Testis (tissue), 3 donors: ENCODE data around the gene CRADD. TPM values are rescaled to one million over a fixed set of nuclear protein-coding genes. Genes with fewer than 3 reads are reported as not detected.

ENCODE experiments used
- DNase-seq: peaks from one replicate; pipeline ENCODE4 v3.0.0-alpha.2; 2019
- H3K27ac ChIP-seq, 2 donors: fragments of 200-600 bp; sonication (generic); one replicate each; pipeline ENCODE4 v1.5.1; 2019
- H3K27me3 ChIP-seq: fragments of 200-600 bp; sonication (generic); one replicate; pipeline ENCODE4 v1.5.1; 2019
- H3K36me3 ChIP-seq: fragments of 200-600 bp; sonication (generic); one replicate; pipeline ENCODE4 v1.5.1; 2017; ENCODE audit warnings: low read depth; ENCODE audit errors: missing control alignments
- H3K4me1 ChIP-seq: fragments of 200-600 bp; sonication (generic); one replicate; pipeline ENCODE4 v1.5.1; 2019
- H3K4me3 ChIP-seq, 2 donors: fragments of 200-600 bp; sonication (generic); one replicate each; pipeline ENCODE4 v1.5.1; 2017 to 2019
- H3K9me3 ChIP-seq: fragments of 200-600 bp; sonication (generic); one replicate; pipeline ENCODE4 v1.5.1; 2017
- POLR2A ChIP-seq: fragments of 450-650 bp; IDR thresholded peaks from one replicate; pipeline ENCODE4 v1.6.1; 2017; ENCODE audit warnings: antibody characterized with exemption, mild to moderate bottlenecking, moderate library complexity
- WGBS, 2 donors: methylation state at CpG; one replicate each; pipeline ENCODE4 v1.1.5; 2018; 5-methylcytosine and 5-hydroxymethylcytosine counted together
- intact Hi-C: fragments of 100-400 bp; cut with DNase I; formaldehyde crosslinking; loops from one replicate; pipeline ENCODE4 v1.15.1; 2023; ENCODE audit warnings: low total_unique reads
- polyA plus RNA-seq: library from polyadenylated mRNA; stranded (reverse); fragments of 350-450 nt; fragmentation: Illumina TruSeq; extraction: RNeasy Lipid Tissue Mini Kit (QIAGEN cat#74804); gene quantifications from one replicate; pipeline ENCODE4 v1.2.3, GENCODE V29; 2014; ENCODE audit warnings: low read depth, low replicate concordance; ENCODE audit not compliant: insufficient read depth
- total RNA-seq, 2 donors: library from RNA; depleted of rRNA; stranded (reverse); fragments of >200 nt; gene quantifications; one replicate each; pipeline ENCODE4 v1.2.3, GENCODE V29; 2016
- TF ChIP-seq, protein P1 (sequence below), 3 experiments: fragments of 450-650 bp in 2 of 3; fragments of 200-600 bp in 1 of 3; sonication (generic) in 1 of 3; IDR thresholded peaks; one replicate each; pipeline ENCODE4 v1.5.1; 2016 to 2019; ENCODE audit warnings: antibody characterized with exemption in 3 of 3, mild to moderate bottlenecking in 2 of 3, moderate library complexity in 1 of 3

Gene CRADD
- total and polyA plus RNA-seq, 3 donors from 2014 or later: 43.2 to 53.0 (median 46.0) TPM

DNA sequence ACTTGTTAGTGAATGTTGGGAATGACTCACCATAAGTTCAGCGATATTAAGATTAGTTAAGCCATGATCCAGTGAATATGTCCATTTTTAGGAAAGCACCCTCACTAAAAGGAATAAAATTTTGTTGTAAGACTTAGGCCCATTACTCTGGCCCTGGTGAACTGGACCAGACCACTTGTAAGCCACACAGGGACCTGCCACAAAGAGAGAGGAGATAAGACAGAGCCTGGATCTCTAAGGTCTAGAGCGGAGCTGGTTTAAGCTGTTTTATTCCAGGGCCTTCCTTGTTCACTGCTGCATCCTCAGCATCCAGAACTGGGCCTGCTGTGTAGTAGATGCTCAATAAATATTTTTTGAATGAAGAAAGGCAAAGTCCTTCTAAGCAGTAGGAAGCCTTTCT lies 79.1 kb downstream of the CRADD start:
- intact Hi-C loops: no loop called here
- WGBS, 2 donors: 95% methylated on average over 2 of the region's 2 CpGs

DNA sequence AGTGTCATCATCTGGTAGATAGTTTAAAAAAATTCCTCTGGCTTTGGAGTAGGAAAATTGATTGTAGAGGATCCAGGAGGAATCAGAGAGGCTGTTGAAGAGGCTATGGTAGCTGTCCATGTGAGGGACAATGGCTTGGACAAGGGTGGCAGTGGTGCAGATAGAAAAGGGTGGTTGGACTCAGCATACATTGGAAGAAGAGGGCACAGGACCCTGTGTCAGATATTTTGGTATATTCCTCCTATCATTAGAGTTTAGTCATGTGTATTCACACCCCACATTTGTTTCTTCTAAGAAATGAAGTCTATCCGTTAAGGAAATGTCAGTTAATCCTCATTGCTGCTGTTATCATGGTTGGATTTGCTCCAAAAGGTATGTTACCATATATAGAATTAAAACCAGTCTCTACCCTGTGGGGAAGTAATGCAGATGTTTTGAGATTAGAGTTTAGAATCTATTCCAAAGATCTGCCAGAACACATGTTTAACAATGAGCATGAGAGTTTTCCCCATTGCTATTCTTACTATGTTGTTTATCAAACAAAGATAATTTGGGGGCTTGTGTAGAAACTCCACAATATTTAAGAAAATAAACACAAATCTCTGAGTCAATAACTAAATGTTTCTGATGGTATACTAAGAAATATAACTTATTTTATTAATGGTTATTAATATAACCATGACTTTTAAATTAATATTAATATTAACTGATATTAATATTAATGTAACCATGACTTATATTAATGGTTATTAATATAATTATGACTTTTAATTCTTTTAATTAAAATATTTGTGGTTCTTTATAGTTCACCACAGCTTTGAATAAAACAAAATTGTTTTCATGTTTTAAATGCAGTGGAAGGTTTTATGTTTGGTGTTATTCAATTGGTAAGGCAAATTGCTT lies 80.9 kb downstream of the CRADD start:
- no peaks in the 10 kb centered on the region for H3K36me3 ChIP-seq
- 71 to 97% methylated on average over 1 of the region's 1 CpG for WGBS, 2 donors
- intact Hi-C loops: no loop called here
- peaks cover 4% of the 10 kb centered on the region for H3K4me1 ChIP-seq
- TF ChIP-seq, protein P1, sequence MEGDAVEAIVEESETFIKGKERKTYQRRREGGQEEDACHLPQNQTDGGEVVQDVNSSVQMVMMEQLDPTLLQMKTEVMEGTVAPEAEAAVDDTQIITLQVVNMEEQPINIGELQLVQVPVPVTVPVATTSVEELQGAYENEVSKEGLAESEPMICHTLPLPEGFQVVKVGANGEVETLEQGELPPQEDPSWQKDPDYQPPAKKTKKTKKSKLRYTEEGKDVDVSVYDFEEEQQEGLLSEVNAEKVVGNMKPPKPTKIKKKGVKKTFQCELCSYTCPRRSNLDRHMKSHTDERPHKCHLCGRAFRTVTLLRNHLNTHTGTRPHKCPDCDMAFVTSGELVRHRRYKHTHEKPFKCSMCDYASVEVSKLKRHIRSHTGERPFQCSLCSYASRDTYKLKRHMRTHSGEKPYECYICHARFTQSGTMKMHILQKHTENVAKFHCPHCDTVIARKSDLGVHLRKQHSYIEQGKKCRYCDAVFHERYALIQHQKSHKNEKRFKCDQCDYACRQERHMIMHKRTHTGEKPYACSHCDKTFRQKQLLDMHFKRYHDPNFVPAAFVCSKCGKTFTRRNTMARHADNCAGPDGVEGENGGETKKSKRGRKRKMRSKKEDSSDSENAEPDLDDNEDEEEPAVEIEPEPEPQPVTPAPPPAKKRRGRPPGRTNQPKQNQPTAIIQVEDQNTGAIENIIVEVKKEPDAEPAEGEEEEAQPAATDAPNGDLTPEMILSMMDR (IDR thresholded peaks at IDR 0.05): no peak
- TF ChIP-seq POLR2A: no peak
- H3K4me3 ChIP-seq: no peak overlapping the region
- H3K27ac ChIP-seq: no peak overlapping the region
- H3K27me3 ChIP-seq: no peaks in the 10 kb centered on the region
- H3K9me3 ChIP-seq: no peaks in the 10 kb centered on the region
- DNase-seq: no peak

More for the DNA sequence above, 79.1 kb downstream of the CRADD start:
- Histone ChIP-seq H3K27me3 (no peaks in the 10 kb centered on the region), H3K9me3 (no peaks in the 10 kb centered on the region), H3K36me3 (no peaks in the 10 kb centered on the region), H3K4me3 (no peak overlapping the region), H3K4me1 (peaks cover 4% of the 10 kb centered on the region), H3K27ac (no peak overlapping the region)
- TF ChIP-seq POLR2A: no peak
- TF ChIP-seq, protein P1 (IDR thresholded peaks at IDR 0.05): no peak
- no peak for DNase-seq

DNA sequence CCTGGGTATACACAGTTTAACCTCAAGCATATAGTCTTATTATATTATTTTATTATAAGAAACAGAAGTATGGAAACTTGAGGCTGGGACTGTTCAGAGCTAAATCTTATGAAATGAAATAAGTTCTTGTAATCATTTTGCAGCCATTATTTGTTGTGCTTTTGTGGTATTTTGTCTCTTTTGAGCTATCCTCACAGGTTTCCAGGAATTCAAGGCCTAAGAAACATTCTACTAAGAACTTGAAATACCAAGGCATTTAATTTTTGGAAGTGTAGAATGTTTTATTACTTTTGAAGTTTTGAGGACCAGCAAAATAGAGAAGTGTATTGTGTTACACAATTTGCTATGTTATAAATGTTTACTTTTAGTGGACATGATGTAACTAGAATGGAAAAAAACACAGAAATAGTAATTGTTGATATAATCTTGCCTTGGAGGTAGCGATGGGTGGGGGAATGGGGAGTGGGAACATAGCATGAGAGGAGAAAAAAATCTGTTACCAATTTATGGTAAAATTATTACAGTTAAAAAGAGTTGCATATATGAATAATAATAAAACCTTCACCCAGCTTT lies 81.7 kb downstream of the CRADD start:
- DNase-seq: no peak
- TF ChIP-seq, protein P1 (IDR thresholded peaks at IDR 0.05): no peak
- TF ChIP-seq POLR2A: no peak
- Histone ChIP-seq H3K27me3 (no peaks in the 10 kb centered on the region), H3K27ac (no peak overlapping the region), H3K9me3 (no peaks in the 10 kb centered on the region), H3K36me3 (no peaks in the 10 kb centered on the region), H3K4me3 (no peak overlapping the region), H3K4me1 (peaks cover 4% of the 10 kb centered on the region)
- intact Hi-C loops: no loop called here
- 48 to 59% methylated on average over 1 of the region's 1 CpG for WGBS, 2 donors

DNA sequence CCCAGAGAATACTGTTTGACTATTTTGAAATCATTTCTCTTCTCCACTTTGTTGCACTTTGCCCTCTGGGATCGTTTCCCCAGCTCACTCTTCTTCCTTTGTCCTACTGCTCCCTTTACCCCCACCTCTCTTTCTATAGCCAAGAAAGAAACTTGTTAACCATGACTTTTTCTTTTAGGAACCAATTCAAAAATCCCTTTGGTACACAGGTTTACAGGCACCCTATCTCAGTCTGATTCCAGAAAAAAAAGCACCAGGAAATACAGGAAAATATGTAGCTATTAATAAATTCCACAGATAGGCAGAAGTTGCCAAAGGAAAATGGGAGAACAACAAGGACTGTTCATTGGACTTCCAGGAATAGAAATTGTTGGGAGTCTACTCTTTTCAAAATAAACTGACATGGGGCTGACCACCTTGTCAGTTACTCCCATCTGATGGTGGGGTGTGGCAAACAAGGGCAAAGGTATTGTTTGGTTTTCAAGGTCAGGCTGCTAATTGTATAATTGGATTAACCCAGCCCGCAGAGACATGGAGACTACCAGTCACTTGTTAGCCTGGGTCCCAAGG lies 82.4 kb downstream of the CRADD start:
- 46 to 49% methylated on average over 2 of the region's 2 CpGs for WGBS, 2 donors
- no peak for TF ChIP-seq POLR2A
- TF ChIP-seq, protein P1 (IDR thresholded peaks at IDR 0.05): no peak
- intact Hi-C loops: no loop called here
- no peak for DNase-seq
- Histone ChIP-seq H3K4me3 (no peak overlapping the region), H3K27ac (no peak overlapping the region), H3K36me3 (no peaks in the 10 kb centered on the region), H3K27me3 (no peaks in the 10 kb centered on the region), H3K9me3 (no peaks in the 10 kb centered on the region), H3K4me1 (peaks cover 4% of the 10 kb centered on the region)
